ENCODE results near the gene TECTA. TPM values are rescaled to one million over a fixed set of nuclear protein-coding genes. Genes with fewer than 3 reads are reported as not detected.

The TECTA gene
- total RNA-seq = 0.19 and 0.85 TPM in 2 replicates

DNA sequence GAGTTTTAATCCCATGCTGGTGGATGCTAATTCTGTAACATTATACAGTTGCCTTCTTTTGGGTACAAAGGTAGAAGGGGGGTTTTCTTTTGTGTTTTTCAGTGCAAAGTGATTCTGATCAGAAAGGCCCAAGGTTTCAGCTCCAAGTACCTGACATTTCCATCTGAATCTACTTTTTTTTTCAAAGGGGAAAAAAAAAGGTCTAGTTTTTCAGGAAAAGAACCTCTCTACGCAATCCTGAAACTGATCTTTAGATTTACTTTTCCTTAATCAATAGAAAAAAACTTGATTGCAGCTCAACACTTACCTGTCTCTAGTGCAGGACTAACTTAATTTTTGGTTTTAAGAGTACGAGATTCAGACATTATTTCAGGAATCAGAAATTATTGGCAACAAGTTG lies at the start of gene TECTA:
TECTA (plus strand) TSS at position 301 of the 400 bp plus-strand sequence. CDS start 1,423 bp downstream, outside the sequence.

Other genes with a start within 250 kb of the TECTA start
- gene TBCEL, start 77.1 kb upstream of the TECTA start, total RNA-seq = 20.9 and 29.0 TPM in 2 replicates
- gene SC5D, start 191.5 kb downstream of the TECTA start, total RNA-seq = 44.3 and 68.2 TPM in 2 replicates

Measured in regular cardiac myocyte (primary cell).